Kidney glomerular epithelial cell (primary cell): Measurements from ENCODE around the gene PDSS2.
"Not testable (repeated sequence)": the region's sequence is repeated elsewhere in the genome, so short reads cannot be mapped to it uniquely, and the experiment has no call there.

Source experiments
- DNase-seq: peaks from one replicate; lab custom pipeline; 2025; lab: John Stamatoyannopoulos, UW

The PDSS2 gene

DNA sequence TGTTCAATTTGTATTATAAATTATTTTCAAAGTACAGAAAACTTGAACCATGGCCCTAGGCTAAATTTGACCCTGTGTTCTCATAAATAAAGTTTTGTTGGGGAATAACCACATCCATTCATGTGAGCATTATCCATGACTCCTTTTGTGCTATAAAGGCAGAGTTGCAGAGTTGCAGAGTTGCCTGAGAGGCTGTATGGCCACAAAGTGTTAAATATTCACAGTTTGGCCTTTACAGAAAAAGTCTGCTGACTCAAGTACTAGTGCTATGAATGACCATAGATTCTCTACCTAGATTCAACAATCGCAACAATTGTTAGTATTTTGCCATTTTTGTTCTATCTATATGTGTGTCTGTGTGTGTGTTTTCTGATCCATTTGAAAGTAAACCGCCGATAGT, 297.8 kb downstream of the PDSS2 start:
- no peak for DNase-seq

DNA sequence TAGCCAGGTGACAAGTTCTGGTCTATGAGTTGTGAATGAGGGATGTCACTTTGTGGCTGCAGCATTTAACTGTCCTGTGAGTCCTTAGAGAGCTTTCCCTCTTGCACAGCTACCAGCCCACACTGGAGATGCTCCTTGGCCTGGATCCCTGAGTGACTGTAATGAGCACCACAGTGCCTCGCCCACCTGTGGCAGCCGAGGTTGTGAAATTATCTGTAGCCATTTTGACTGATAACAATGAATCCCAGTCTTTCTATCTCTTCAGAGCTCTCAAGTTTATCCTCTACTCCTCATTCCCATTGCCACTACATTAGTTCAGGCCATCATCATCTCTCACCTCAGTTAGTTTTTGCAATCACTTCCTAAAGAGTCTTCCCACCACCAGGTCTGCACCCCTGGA, 302.7 kb downstream of the PDSS2 start:
- DNase-seq, result no peak

DNA sequence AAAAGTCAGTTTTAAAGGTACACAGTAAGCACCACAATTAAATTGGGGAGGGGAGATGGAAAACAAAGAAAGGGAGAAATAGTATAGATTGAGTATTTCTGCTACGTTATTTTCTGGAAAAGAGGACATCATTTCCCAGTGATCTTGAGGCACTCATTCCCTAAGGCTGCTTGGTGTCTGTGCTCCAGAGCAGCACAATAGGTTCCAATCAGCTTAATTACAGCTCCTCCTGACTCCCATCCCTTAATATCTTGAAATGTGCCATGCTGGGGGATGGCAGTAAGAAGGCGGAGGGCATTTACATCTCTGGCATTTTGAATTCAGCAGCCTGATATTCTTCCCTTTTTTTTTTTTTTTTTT, 304.6 kb downstream of the PDSS2 start:
- no peak for DNase-seq

DNA sequence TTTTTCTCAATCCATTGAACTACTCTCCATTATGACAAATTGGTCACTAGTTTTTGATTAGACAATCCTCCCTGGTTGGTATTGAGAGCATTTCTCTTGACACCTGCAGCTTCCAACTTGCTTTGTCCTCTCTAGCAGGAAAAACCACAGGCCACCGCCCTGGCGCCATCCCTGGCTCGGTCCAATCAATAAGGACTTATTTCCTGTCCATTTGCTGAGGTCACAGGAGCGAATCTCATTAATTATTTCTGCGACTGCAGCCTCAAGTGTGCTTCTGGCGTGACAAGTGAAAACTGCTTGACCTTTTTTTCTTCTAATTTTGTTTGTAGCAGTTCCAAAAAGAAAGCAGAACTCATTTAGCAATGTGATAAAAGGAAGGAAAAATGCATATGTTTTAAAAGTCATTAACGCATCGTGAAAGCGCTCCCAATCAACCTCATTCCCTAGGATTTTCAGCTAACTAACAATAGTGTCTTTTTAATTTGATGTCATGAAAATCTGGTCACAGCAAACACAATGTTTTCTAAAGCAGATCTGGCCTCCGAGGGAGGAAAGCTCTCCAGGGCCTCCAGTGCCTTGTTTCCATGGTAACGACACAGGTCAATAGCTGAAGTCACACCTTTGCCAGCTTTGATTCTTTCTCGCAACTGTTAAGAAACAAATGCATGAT, 305.1 kb downstream of the PDSS2 start:
- DNase-seq, result no peak

DNA sequence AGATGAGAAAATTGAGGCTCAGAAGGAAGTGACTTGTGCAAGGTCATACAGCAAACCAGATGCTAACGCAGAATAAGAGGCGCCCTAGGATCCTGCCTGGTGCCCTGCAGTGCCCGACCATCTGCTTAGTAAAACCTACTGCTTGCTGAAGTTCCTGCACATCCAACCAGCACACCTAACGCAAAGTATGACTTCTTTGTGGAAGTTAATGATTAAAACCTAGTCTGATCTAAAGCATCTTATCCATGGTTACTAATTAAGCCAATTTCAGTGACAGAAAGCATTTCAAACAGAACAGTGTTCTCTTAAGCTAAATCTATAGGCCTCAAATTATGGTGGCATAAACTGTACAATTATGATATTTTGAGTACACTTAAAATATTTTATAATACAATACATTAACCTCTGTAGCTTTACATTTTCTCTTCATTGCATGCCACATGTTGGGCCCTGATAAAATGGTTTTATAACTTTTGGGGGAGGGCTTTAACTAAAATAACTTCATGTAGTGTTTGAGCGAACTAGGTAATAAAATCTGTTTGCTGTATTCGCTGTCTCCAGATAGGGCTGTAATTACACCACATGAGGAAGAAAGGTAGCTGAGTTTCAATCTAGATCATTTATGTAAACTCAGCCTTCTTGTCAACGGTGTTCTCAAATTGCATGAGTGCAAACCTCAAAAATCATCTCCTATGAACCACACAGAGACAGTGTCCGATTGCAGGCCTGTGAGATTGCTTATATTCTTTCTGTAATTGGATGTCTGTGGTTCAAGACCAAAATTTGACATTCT, 306.5 kb downstream of the PDSS2 start:
- DNase-seq, result peak; percentile 53

DNA sequence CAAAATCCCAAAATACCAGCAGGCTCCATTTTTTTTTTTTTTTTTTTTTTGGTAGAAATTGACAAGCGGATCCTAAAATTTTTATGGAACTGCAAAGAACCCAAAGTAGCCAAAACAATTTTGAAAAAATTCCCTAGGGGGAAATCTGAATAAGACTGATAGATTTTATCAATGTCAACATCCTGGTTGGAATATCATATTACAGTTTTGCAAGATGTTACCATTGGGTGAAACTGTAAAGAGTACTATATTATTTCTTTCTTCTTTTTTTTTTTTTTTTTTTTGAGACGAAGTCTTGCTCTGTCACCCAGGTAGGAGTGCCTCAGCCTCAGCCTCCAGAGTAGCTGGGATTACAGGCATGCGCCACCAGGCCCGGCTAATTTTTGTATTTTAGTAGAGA, 314.7 kb downstream of the PDSS2 start:
- DNase-seq, result no peak

DNA sequence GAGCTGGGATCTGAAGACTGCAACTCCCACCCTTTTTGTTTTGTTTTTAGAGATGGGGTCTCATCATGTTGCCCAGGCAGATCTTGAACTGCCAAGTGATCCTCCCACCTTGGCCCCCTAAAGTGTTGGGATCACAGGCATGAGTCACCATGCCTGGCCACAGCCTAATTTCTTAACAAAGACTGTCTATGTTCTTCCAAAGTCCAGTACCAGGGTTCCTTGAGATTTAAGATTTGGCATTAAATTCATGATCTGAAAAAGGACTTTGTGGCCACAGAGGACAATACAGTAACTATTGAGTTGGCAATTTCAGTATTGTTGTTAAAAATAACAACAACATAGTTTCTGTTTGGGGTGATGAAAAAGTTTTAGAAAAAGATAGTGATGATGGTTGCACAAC, 315.4 kb downstream of the PDSS2 start:
- DNase-seq, result no peak

DNA sequence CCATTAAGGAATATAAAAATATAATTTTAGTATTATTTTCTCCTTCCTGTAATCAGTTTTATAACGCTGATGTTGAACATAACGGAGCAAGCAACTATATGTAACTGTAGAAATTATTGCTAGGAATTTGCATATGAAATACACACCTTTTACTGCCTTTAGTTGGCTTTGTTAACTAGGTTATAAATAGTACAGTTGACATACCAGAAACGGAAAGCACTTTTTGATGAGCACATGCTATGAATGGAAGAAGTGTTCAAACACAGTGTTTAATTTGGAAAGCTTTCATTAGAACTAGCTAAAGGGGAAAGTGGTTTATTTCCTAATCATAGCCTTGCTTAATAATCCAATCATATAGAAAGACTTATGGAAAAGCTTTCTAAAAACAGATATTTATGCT, 318.8 kb downstream of the PDSS2 start:
- no peak for DNase-seq

DNA sequence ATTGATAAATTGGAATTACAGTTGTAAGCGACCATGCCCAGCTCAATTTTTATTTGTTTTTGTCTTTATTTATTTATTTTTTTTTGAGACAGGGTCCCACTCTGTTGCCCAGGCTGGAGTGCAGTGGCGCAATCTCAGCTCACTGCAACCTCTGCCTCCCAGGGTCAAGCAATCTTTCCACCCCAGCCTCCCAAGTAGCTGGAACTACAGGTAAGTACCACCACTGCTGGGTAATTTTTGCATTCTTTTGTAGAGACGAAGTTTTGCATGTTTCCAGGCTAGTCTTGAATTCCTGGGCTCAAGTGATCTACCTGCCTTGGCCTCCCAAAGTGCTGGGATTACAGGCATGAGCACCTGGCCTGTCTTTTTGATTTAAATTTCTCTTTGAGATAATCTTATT, 323.0 kb downstream of the PDSS2 start:
- not testable (repeated sequence) for DNase-seq

DNA sequence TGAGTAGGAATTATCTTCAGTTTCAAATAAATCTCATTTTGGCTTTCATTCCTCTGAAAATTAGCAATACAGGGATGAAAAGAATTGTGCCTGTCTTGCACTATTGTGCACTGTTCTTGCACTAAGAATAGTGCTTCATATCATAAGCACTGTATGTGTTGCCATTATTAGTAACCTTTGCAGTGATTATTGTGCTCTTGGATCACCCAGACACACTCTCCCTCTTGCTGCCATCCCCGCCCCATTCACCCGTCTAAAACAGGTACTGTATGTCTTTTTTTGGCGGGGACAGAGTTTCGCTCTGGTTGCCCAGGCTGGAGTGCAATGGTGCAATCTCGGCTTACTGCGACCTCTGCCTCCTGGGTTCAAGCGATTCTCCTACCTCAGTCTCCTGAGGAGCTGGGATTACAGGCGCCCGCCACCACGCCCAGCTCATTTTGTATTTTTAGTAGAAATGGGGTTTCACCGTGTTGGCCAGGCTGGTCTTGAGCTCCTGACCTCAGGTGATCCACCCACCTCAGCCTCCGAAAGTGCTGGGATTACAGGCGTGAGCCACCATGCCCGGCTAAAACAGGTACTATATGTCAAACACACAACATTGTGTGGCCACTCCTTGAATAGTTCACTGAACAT, 324.2 kb downstream of the PDSS2 start:
- DNase-seq, result not testable (repeated sequence)

DNA sequence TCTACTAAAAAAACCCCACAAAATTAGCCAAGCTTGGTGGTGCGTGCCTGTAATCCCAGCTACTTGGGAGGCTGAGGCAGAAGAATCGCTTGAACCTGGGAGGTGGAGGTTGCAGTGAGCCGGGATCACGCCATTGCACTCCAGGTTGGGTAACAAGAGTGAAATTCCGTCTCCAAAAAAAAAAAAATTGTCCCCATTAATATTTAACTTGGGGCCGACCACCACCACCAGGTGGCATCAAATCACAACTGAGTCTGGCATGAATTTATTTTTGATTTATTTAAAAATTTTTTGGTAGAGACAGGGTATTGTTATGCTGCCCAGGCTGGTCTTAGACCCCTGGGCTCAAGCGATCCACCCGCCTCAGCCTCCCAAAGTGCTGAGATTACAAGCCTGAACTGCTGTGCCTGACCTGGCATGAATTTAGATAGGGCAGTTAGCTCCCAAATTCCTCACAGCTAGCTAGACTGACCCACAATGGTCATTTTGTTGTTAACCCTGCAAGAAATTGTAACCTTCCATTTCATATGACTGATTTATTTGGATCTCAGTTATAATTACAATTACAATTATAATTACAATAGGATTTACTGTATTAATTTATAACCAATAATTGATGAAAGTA, 326.9 kb downstream of the PDSS2 start:
- peak; percentile 7 for DNase-seq

DNA sequence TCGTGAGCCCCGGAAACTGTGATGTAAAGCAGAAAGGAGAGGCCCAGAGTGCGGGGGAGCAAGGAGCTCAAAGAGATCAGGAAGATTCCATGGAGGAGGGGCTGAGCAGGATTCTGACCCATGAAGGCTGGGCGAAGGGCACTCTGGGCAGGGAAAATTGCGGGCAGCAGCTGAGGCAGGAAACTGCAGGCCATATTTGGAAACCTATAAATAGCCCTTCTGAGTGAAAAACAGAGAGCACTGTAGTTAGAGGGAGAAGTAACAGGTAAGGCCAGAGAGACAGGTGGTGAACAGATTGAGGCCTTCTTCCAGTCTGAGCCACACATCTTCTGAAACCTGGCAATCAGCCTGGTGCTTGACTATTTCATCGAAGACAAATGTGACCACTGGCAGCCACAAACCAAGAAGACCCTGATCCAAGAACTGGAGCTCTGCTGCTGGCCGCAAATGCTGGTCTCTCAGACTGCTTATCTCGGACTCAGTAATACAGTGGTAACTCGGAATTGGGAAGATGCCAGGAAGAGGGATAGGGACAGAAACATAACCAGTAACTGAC, 329.9 kb downstream of the PDSS2 start:
- DNase-seq, result no peak

DNA sequence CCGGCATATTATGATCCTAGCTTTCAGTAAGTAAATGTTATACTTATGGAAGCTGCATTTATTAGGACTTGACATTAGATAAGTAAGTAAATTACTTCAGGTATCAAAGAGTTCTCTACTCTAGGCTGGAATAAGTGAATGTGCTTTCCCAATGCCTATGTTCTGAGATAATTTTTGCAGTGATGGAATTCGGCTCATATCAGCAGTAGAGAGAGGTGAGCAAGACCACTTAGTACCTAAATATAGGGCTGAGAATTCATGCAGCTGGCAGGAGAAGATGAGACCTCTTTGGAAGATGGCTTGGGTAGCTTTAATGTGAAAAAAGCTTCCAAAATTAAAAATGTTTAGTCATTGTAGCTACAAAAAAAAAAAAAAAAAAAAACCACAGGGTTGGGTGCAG, 330.8 kb downstream of the PDSS2 start:
- DNase-seq, result no peak

DNA sequence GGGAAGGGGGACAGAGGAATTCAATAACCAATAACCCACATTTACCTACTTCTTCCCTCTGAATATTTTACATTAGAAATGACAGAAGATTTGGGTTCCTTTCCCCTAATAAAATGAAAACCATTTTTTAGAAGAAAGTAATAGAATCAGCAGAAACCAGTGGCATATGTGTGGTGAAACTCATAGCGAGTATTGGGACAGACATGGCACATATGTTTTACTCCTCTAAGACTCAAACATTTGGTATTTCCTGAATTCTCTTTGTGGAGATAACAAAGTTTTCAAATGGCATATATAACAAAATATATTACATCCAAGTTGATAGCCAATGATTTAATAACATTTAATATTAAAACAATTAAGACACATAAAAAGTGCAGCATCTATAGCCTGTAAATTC, 331.2 kb downstream of the PDSS2 start:
- no peak for DNase-seq

DNA sequence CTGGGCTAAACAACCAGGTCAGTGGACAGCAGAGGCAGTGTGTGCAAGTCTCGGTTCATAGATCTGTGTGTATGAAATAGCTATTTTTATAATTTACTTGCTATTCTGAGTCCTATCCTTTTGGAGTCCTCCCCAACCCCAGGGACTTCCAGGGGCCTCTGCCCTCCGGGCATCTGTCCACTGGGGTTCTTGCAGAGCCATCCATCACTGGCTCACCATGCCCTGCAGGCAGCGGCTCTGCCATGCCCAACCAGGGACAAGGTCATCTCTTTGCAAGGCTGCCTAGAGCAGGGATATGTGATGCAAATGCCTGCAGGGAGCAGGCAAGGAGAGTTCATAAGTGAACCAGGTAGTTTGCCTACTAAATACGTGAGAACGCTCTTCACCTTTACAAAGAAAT, 333.6 kb downstream of the PDSS2 start:
- no peak for DNase-seq

DNA sequence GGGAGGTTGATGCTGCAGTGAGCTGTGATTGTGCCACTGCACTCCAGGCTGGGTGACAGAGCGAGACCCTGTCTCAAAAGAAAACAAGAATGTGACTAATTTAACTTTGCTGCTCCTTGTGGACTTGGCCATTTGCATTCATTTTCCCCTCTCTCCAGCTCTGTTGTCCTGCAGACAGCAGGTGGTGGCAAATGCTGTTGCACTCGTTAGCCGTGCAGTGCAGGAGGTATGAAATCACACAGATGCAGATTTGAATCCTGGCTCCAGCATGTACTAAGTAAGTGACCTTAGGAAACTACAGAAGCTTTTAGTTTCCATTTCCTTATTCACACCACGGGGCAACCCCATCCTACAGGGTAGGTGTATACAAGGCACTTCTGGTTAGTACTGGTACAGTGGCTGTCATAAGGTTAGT, 334.4 kb downstream of the PDSS2 start:
- no peak for DNase-seq

DNA sequence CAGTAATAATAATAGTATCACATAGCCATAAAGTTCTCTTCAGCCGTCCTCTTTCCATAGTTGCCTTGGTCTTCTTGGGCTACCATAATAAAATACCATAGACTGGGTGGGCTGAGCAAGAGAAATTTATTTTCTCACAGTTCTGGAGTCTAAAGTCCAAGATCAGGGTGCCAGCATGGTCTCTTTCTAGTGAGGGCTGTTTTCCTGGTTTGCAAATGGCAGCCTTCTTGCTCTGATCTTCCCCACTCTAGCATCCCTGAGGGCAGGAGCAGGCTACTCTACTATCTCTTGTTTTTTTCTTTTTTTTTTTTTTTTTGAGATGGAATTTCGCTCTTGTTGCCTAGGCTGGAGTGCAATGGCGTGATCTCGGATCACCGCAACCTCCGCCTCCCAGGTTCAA, 335.9 kb downstream of the PDSS2 start:
- no peak for DNase-seq

DNA sequence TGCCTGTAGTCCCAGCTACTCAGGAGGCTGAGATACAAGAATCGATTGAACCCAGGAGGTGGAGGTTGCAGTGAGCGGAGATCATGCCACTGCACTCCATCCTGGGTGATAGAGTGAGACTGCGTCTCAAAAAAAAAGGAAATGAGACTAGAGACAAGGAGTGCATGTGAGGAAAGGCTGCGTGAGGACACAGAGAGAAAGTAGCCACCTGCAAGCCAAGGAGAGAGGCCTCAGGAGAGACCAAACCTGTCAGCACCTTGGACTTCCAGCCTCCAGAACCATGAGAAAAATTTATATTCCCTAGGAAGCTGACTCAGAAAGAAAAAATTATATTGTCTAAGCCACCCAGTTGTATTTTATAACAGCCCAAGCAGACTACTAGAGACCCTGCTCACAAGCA, 336.6 kb downstream of the PDSS2 start:
- no peak for DNase-seq

DNA sequence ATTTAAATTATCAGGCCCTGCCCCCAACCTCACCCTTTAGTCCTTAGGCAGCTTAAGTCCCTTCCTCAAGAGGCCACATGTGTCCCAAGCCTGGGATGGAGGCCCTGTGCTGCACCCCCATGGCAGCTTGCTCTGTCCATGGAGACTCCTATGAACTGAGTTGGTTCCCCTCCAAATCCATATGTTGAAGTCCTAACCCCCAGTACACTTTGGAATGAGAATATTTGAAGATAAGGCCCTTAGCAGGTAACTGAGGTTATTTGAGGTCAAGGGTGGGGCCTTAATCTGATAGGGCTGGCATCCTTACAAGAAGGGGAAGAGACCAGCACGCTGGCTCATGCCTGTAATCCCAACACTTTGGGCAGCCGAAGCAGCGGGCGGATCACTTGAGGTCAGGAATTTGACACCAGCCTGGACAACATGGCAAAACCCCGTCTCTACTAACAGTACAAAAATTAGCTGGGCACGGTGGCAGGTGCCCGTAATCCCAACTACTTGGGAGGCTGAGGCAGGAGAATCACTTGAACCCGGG, 337.3 kb downstream of the PDSS2 start:
- no peak for DNase-seq

DNA sequence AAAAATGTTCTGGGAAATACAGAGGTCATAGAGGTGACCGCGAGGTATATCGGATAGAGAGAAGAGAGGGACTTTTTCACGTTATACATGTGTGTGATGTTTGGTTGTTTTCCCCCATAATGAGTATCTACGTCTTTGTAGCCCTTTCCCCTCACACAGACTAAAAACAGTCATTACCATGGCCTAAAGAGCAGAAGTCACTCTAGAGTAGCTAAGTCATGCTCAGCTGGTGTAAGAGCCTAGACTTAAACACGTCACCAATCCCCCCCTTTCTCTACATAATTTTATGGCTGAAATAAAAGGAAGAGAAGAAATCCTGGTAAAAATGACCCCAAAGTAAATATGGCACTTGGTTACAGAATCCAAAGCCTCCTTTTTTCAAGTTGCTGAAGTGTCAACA, 338.1 kb downstream of the PDSS2 start:
- DNase-seq, result no peak

DNA sequence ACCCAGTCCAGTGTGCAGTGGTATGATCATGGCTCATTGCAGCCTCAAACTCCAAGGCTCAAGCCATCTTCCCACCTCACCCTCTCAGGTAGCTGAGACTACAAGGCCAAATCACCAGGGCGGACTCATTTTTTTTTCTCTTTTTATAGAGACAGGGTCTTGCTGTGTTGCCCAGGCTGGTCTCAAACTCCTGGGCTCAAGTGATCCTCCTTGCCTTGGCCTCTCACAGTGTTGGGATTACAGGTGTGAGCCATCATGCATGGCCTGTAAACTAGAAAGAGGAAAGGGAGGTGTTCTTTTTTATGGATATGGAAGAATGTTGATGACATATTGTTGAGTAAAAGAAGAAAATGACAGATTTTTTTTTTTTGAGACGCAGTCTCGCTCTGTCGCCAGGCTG, 339.0 kb downstream of the PDSS2 start:
- no peak for DNase-seq

DNA sequence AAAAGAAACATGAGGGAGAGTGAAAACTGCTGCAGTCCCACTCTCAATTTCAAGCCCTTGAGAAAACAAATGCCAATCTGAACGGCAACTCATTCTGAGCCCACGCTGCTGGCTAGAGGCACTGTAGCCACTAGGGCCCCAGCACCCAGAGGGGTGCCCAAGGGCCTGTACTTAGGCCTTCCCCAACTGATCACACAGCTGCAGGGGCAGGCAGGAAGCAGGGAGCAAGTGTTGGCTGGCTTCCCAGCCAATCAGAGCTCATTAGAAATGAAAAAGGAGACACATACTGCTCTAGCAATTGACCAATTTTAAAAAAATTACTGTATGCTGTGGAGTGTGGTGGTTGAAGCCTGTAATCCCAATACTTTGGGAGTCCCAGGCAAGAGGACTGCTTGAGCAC, 340.4 kb downstream of the PDSS2 start:
- DNase-seq, result no peak
